Upper lobe of left lung (tissue), 6 donors: ENCODE measurements around the gene RTL1. TPM values are rescaled to one million over a fixed set of nuclear protein-coding genes. Genes with fewer than 3 reads are reported as not detected.

Experiments used
- ATAC-seq, 2 donors: fragments of 200-7000 bp; cut with Tn5 transposase; one replicate each; pipeline ENCODE4 v1.9.1; 2022; ENCODE audit warnings: mild to moderate bottlenecking in 2 of 2, moderate library complexity in 2 of 2; ENCODE audit not compliant: low FRiP score in 2 of 2
- DNase-seq, 2 donors: peaks; one replicate each; pipeline ENCODE4 v3.0.0-alpha.2; 2019 to 2020
- H3K27ac ChIP-seq, 4 donors: fragments of 200-600 bp; sonication (generic); one replicate each; pipeline ENCODE4 v1.5.1; 2016 to 2019
- H3K27me3 ChIP-seq, 4 donors: fragments of 200-600 bp; sonication (generic); one replicate each; pipeline ENCODE4 v1.5.1; 2017 to 2019
- H3K36me3 ChIP-seq, 4 donors: fragments of 200-600 bp; sonication (generic); one replicate each; pipeline ENCODE4 v1.5.1; 2016 to 2019
- H3K4me1 ChIP-seq, 4 donors: fragments of 200-600 bp; sonication (generic); one replicate each; pipeline ENCODE4 v1.5.1; 2018 to 2019
- H3K4me3 ChIP-seq, 4 donors: fragments of 200-600 bp; sonication (generic); one replicate each; pipeline ENCODE4 v1.5.1; 2017 to 2019; ENCODE audit warnings: mild to moderate bottlenecking in 2 of 4, moderate library complexity in 1 of 4
- H3K9me3 ChIP-seq, 4 donors: fragments of 200-600 bp; sonication (generic); one replicate each; pipeline ENCODE4 v1.5.1; 2018 to 2019
- CTCF ChIP-seq, 6 experiments: fragments of 450-650 bp in 4 of 6; fragments of 200-600 bp in 2 of 6; sonication (generic) in 2 of 6; IDR thresholded peaks; one replicate each; pipeline ENCODE4 v1.5.1; 2016 to 2019; ENCODE audit warnings: antibody characterized with exemption in 6 of 6
- EP300 ChIP-seq, 4 donors: sonication (generic); formaldehyde crosslinking; IDR thresholded peaks; one replicate each; pipeline ENCODE4 v1.5.1; 2017; ENCODE audit warnings: antibody characterized with exemption in 4 of 4, control low read depth in 2 of 4
- POLR2A ChIP-seq, 4 donors: fragments of 450-650 bp; IDR thresholded peaks; one replicate each; pipeline ENCODE4 v1.5.1; 2016 to 2017; ENCODE audit warnings: antibody characterized with exemption in 4 of 4, mild to moderate bottlenecking in 2 of 4
- POLR2AphosphoS5 ChIP-seq, 2 donors: sonication (generic); formaldehyde crosslinking; IDR thresholded peaks; one replicate each; pipeline ENCODE4 v1.5.1; 2017; ENCODE audit warnings: antibody characterized with exemption in 2 of 2
- WGBS, 2 donors: methylation state at CpG; one replicate each; pipeline ENCODE4 v1.1.5; 2017 to 2018; 5-methylcytosine and 5-hydroxymethylcytosine counted together
- total RNA-seq, 6 donors: library from RNA; depleted of rRNA in 4 of 6; stranded (reverse); fragments of >200 nt in 4 of 6; gene quantifications; one replicate each; pipeline versions ENCODE4 v1.1.0 to v1.2.1, GENCODE V29; 2016 to 2021
- donor health status: DM: no; HTN: no; CAD: no; lungs with moderate emphysema.
- donor health status: DM: no; HTN: yes; CAD: no; lungs with severe emphysema.

Gene RTL1
- total RNA-seq, 6 donors from 2014 or later, result not detected

- no peak overlapping the region for H3K4me3 ChIP-seq
- 29 to 58% methylated on average over 9 to 21 of the region's 21 CpGs for WGBS, 2 donors
- no peak for TF ChIP-seq POLR2AphosphoS5 (IDR thresholded peaks at IDR 0.05)
- TF ChIP-seq POLR2A (IDR thresholded peaks at IDR 0.05), result no peak
- TF ChIP-seq EP300 (IDR thresholded peaks at IDR 0.05), result no peak
- TF ChIP-seq CTCF (IDR thresholded peaks at IDR 0.05), result no peak
- no peaks in the 10 kb centered on the region for H3K36me3 ChIP-seq
- H3K27ac ChIP-seq, result no peak overlapping the region
- H3K9me3 ChIP-seq, result no peaks in the 10 kb centered on the region
- peaks cover 0 to 20% (median 4%) of the 10 kb centered on the region in 4 donors for H3K27me3 ChIP-seq
- no peak for DNase-seq
- ATAC-seq, result no peak
- peaks cover 10 to 22% (median 11%) of the 10 kb centered on the region in 4 donors for H3K4me1 ChIP-seq
These were observed 4.3 kb downstream of the RTL1 start for GRCh38 chr14:100898935-100899883.

- no peaks in the 10 kb centered on the region for H3K9me3 ChIP-seq
- no peak for ATAC-seq
- H3K4me3 ChIP-seq, result no peak overlapping the region
- no peaks in the 10 kb centered on the region for H3K36me3 ChIP-seq
- 54 to 57% methylated on average over 7 to 11 of the region's 11 CpGs for WGBS, 2 donors
- no peak for TF ChIP-seq POLR2AphosphoS5 (IDR thresholded peaks at IDR 0.05)
- TF ChIP-seq CTCF (IDR thresholded peaks at IDR 0.05), result no peak
- TF ChIP-seq EP300 (IDR thresholded peaks at IDR 0.05), result no peak
- no peak for TF ChIP-seq POLR2A (IDR thresholded peaks at IDR 0.05)
- no peak overlapping the region for H3K27ac ChIP-seq
- H3K27me3 ChIP-seq, result peaks cover 0 to 20% (median 3%) of the 10 kb centered on the region in 4 donors
- H3K4me1 ChIP-seq, result peaks cover 10 to 22% (median 11%) of the 10 kb centered on the region in 4 donors
- DNase-seq, result no peak
These were observed 5.1 kb downstream of the RTL1 start for GRCh38 chr14:100898465-100898864.

GRCh38 chr14:100896369-100897060 lies 7.0 kb downstream of the RTL1 start:
- H3K36me3 ChIP-seq, result no peaks in the 10 kb centered on the region
- peak in 1 of 2 donors; percentile 45 for DNase-seq
- no peak overlapping the region for H3K4me3 ChIP-seq
- TF ChIP-seq EP300 (IDR thresholded peaks at IDR 0.05) (no peak), POLR2AphosphoS5 (IDR thresholded peaks at IDR 0.05) (no peak), POLR2A (IDR thresholded peaks at IDR 0.05) (no peak), CTCF (IDR thresholded peaks at IDR 0.05) (no peak)
- no peaks in the 10 kb centered on the region for H3K9me3 ChIP-seq
- no peak for ATAC-seq
- no peak overlapping the region for H3K27ac ChIP-seq
- 63 to 74% methylated on average over 16 to 22 of the region's 22 CpGs for WGBS, 2 donors
- peaks cover 10 to 22% (median 11%) of the 10 kb centered on the region in 4 donors for H3K4me1 ChIP-seq
- H3K27me3 ChIP-seq, result peaks cover 0 to 15% (median 0%) of the 10 kb centered on the region in 4 donors

GRCh38 chr14:100895411-100895810 lies 8.1 kb downstream of the RTL1 start:
- peaks cover 0 to 7% (median 0%) of the 10 kb centered on the region in 4 donors for H3K27me3 ChIP-seq
- H3K27ac ChIP-seq, result no peak overlapping the region
- 86 to 88% methylated on average over 6 of the region's 6 CpGs for WGBS, 2 donors
- peaks cover 7 to 15% (median 9%) of the 10 kb centered on the region in 4 donors for H3K4me1 ChIP-seq
- H3K36me3 ChIP-seq, result no peaks in the 10 kb centered on the region
- TF ChIP-seq CTCF (IDR thresholded peaks at IDR 0.05) (no peak), POLR2AphosphoS5 (IDR thresholded peaks at IDR 0.05) (no peak), EP300 (IDR thresholded peaks at IDR 0.05) (no peak), POLR2A (IDR thresholded peaks at IDR 0.05) (no peak)
- no peak for ATAC-seq
- DNase-seq, result no peak
- no peaks in the 10 kb centered on the region for H3K9me3 ChIP-seq
- no peak overlapping the region for H3K4me3 ChIP-seq
